ENCODE results near the gene RSBN1L. TPM values are rescaled to one million over a fixed set of nuclear protein-coding genes. Genes with fewer than 3 reads are reported as not detected.

Gene RSBN1L
- total RNA-seq, 1 experiment from 2014 or later: 16.7 TPM

- intact Hi-C loops (cut with micrococcal nuclease; ENCODE audit: unreplicated experiment): no loop called here
- CTCF ChIA-PET: no interaction called here
- H3K36me3 Mint-ChIP-seq (ENCODE audit: insufficient read depth, unreplicated experiment): no peaks in the 10 kb centered on the region
- no TSS peak for BruUV-seq (replicated peaks)
- no peak overlapping the region for H3K27ac Mint-ChIP-seq (ENCODE audit: unreplicated experiment)
- TF ChIP-seq CTCF (IDR thresholded peaks at IDR 0.05; ENCODE audit: unreplicated experiment): no peak
- no peak overlapping the region for H3K4me3 Mint-ChIP-seq (ENCODE audit: low read depth, unreplicated experiment)
- no peak for DNase-seq
- H3K9me3 Mint-ChIP-seq (ENCODE audit: low read depth, unreplicated experiment): peaks cover 12% of the 10 kb centered on the region
- H3K27me3 Mint-ChIP-seq (ENCODE audit: unreplicated experiment): no peaks in the 10 kb centered on the region
- H3K4me1 Mint-ChIP-seq (ENCODE audit: low read depth, unreplicated experiment): peaks cover 19% of the 10 kb centered on the region
Measured at GRCh38 chr7:77813180-77813579, 116.9 kb downstream of the RSBN1L start.

GRCh38 chr7:77819021-77819420 lies 122.8 kb downstream of the RSBN1L start:
- H3K9me3 Mint-ChIP-seq (ENCODE audit: low read depth, unreplicated experiment): peaks cover 14% of the 10 kb centered on the region

GRCh38 chr7:77820967-77821366 lies 124.7 kb downstream of the RSBN1L start:
- CTCF ChIA-PET: no interaction called here
- no peaks in the 10 kb centered on the region for H3K36me3 Mint-ChIP-seq (ENCODE audit: insufficient read depth, unreplicated experiment)
- intact Hi-C loops (cut with micrococcal nuclease; ENCODE audit: unreplicated experiment): no loop called here
- no peak for DNase-seq
- TF ChIP-seq CTCF (IDR thresholded peaks at IDR 0.05; ENCODE audit: unreplicated experiment): no peak
- H3K4me3 Mint-ChIP-seq (ENCODE audit: low read depth, unreplicated experiment): no peak overlapping the region
- H3K4me1 Mint-ChIP-seq (ENCODE audit: low read depth, unreplicated experiment): peaks cover 8% of the 10 kb centered on the region
- H3K27me3 Mint-ChIP-seq (ENCODE audit: unreplicated experiment): no peaks in the 10 kb centered on the region
- no peak overlapping the region for H3K27ac Mint-ChIP-seq (ENCODE audit: unreplicated experiment)
- no TSS peak for BruUV-seq (replicated peaks)
- peaks cover 14% of the 10 kb centered on the region for H3K9me3 Mint-ChIP-seq (ENCODE audit: low read depth, unreplicated experiment)

More at GRCh38 chr7:77819021-77819420, 122.8 kb downstream of the RSBN1L start:
- TF ChIP-seq CTCF (IDR thresholded peaks at IDR 0.05; ENCODE audit: unreplicated experiment): no peak
- H3K27ac Mint-ChIP-seq (ENCODE audit: unreplicated experiment): no peak overlapping the region
- no peaks in the 10 kb centered on the region for H3K27me3 Mint-ChIP-seq (ENCODE audit: unreplicated experiment)
- H3K4me1 Mint-ChIP-seq (ENCODE audit: low read depth, unreplicated experiment): peaks cover 7% of the 10 kb centered on the region
- CTCF ChIA-PET: no interaction called here
- no peak for DNase-seq
- BruUV-seq (replicated peaks): no TSS peak
- H3K36me3 Mint-ChIP-seq (ENCODE audit: insufficient read depth, unreplicated experiment): no peaks in the 10 kb centered on the region
- intact Hi-C loops (cut with micrococcal nuclease; ENCODE audit: unreplicated experiment): no loop called here
- no peak overlapping the region for H3K4me3 Mint-ChIP-seq (ENCODE audit: low read depth, unreplicated experiment)

- CTCF ChIA-PET: interaction anchor here (0.6 to 0.7 kb wide), 2 partner anchors 98 to 167 kb away, joined by 3 to 4 read pairs; no protein-coding TSS in a partner anchor
- DNase-seq: no peak
- H3K4me1 Mint-ChIP-seq (ENCODE audit: low read depth, unreplicated experiment): peaks cover 8% of the 10 kb centered on the region
- H3K27ac Mint-ChIP-seq (ENCODE audit: unreplicated experiment): no peak overlapping the region
- H3K4me3 Mint-ChIP-seq (ENCODE audit: low read depth, unreplicated experiment): no peak overlapping the region
- no peak for TF ChIP-seq CTCF (IDR thresholded peaks at IDR 0.05; ENCODE audit: unreplicated experiment)
- no TSS peak for BruUV-seq (replicated peaks)
- H3K9me3 Mint-ChIP-seq (ENCODE audit: low read depth, unreplicated experiment): peaks cover 7% of the 10 kb centered on the region
- intact Hi-C loops (cut with micrococcal nuclease; ENCODE audit: unreplicated experiment): no loop called here
- no peaks in the 10 kb centered on the region for H3K27me3 Mint-ChIP-seq (ENCODE audit: unreplicated experiment)
- no peaks in the 10 kb centered on the region for H3K36me3 Mint-ChIP-seq (ENCODE audit: insufficient read depth, unreplicated experiment)
Measured at GRCh38 chr7:77822269-77822668, 126.0 kb downstream of the RSBN1L start.

Measured in Calu3 (cell line).